Panc1 (cell line): ENCODE measurements around the gene KIR2DL1.
"Not testable (repeated sequence)": the region's sequence is repeated elsewhere in the genome, so short reads cannot be mapped to it uniquely, and the experiment has no call there.

Experiments
- CTCF ChIP-seq: fragments of 450-650 bp; IDR thresholded peaks from 2 replicates; pipeline ENCODE4 v1.5.1; 2017; ENCODE audit warnings: mild to moderate bottlenecking
- POLR2AphosphoS5 ChIP-seq: IDR thresholded peaks from 2 replicates; pipeline ENCODE4 v1.6.1; 2012; ENCODE audit warnings: mild to moderate bottlenecking, low read depth, low read length, moderate library complexity
- SIN3A ChIP-seq: IDR thresholded peaks from 2 replicates; pipeline ENCODE4 v1.6.1; 2012; ENCODE audit warnings: low read depth, mild to moderate bottlenecking, low read length, moderate library complexity, borderline replicate concordance; ENCODE audit not compliant: insufficient read depth

DNA sequence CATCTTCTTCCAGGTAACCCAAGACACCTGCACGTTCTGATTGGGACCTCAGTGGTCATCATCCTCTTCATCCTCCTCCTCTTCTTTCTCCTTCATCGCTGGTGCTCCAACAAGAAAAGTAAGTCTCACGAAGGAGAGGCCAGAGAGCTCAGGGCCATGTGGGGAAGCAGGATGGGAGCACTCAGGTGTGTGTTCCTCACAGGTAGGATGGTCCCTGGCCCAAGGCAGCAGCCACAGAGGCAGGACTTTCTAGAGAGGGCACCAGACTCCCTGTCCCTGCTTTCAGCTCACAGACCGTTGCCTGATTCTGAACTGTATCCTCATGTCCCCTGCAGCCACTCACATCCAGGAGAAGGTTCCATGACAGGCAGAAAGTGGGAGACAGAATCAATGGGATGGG, 3.1 kb upstream of the KIR2DL1 start:
- not testable (repeated sequence) for TF ChIP-seq POLR2AphosphoS5, CTCF, SIN3A
